Measurements from ENCODE around the gene PTPDC1. TPM values are rescaled to one million over a fixed set of nuclear protein-coding genes. Genes with fewer than 3 reads are reported as not detected.

PTPDC1 gene
- total and polyA plus RNA-seq, 2 of the 8 experiments (the other 6 are each of a cell fraction or from before 2014, with no cell fraction given), result 4.1 to 7.3 TPM

- Histone ChIP-seq H3K14ac (ENCODE audit: insufficient read length) (no peak overlapping the region), H4K5ac (ENCODE audit: insufficient read length, low read depth, low read length) (no peak overlapping the region), H3K4me1 (replicated peaks in 1 of 4; ENCODE audit: control insufficient read depth in 3 of 4, insufficient read depth in 4 of 4, low read length in 3 of 4) (peaks cover 6 to 13% (median 8%) of the 10 kb centered on the region in 4 experiments), H2AFZ (ENCODE audit: low read length) (no peak overlapping the region), H4K91ac (replicated peaks; ENCODE audit: insufficient read length, low read length) (no peak overlapping the region), H3K27me3 (replicated peaks in 1 of 4; ENCODE audit: control insufficient read depth in 3 of 4, extremely low read depth in 1 of 4, insufficient read depth in 3 of 4, low read length in 3 of 4) (no peaks in the 10 kb centered on the region), H3K4ac (replicated peaks; ENCODE audit: insufficient read length, low read depth, low read length) (no peak overlapping the region), H2BK5ac (ENCODE audit: low read depth, low read length) (no peak overlapping the region), H3K4me3 (ENCODE audit: extremely low read depth in 1 of 4, insufficient read depth in 2 of 4, low read depth in 3 of 4, low read length in 4 of 4) (no peak overlapping the region), H3K36me3 (ENCODE audit: control insufficient read depth in 2 of 4, insufficient read depth in 4 of 4, low read length in 3 of 4) (no peaks in the 10 kb centered on the region), H3K27ac (ENCODE audit: low read depth, low read length) (no peak overlapping the region), H2AK5ac (ENCODE audit: low read depth, low read length) (no peak overlapping the region), H3K79me2 (ENCODE audit: control insufficient read depth in 1 of 2, insufficient read depth in 2 of 2, low read length in 2 of 2) (no peaks in the 10 kb centered on the region), H2BK12ac (ENCODE audit: low read depth, low read length) (no peak overlapping the region), H2BK120ac (replicated peaks; ENCODE audit: low read depth, low read length) (no peak overlapping the region), H3K56ac (replicated peaks; ENCODE audit: insufficient read length, low read depth, low read length) (no peak overlapping the region), H3K23me2 (ENCODE audit: low read depth, low read length) (0 out of 2 replicates have a peak, but pooled peaks cover 2% of the 10 kb centered on the region), H3K4me2 (ENCODE audit: insufficient read depth in 1 of 2, low read depth in 2 of 2, low read length in 2 of 2) (no peak overlapping the region), H4K8ac (ENCODE audit: extremely low read depth, insufficient read depth, low read length) (no peak overlapping the region), H4K20me1 (replicated peaks in 1 of 2; ENCODE audit: control insufficient read depth in 1 of 2, insufficient read depth in 2 of 2, low read length in 2 of 2) (no peaks in the 10 kb centered on the region), H2BK15ac (ENCODE audit: low read length) (no peak overlapping the region), H3K79me1 (ENCODE audit: low read depth, low read length) (no peaks in the 10 kb centered on the region), H3K18ac (ENCODE audit: extremely low read depth, low read length) (no peak overlapping the region), H3K9me3 (ENCODE audit: insufficient read depth in 2 of 2, low read depth in 1 of 2, low read length in 1 of 2) (no peaks in the 10 kb centered on the region), H3K23ac (ENCODE audit: insufficient read length) (no peak overlapping the region), H3K9ac (replicated peaks in 1 of 4; ENCODE audit: extremely low read depth in 1 of 4, low read depth in 3 of 4, low read length in 3 of 4) (no peak overlapping the region), H2BK20ac (ENCODE audit: low read length) (no peak overlapping the region)
- CTCF ChIA-PET (ENCODE audit: partially characterized antibody), result interaction anchor here (0.7 kb wide), 1 partner anchor 80 kb away, joined by 3 read pairs; no protein-coding TSS in a partner anchor
- POLR2A ChIA-PET (ENCODE audit: partially characterized antibody), result interaction anchor here (1.1 kb wide), 1 partner anchor 23 kb away, joined by 6 read pairs; no protein-coding TSS in a partner anchor
- 88% methylated on average over 5 of the region's 5 CpGs; no CpG with 5 or more reads in 1 of the 2 experiments for WGBS, 2 experiments (ENCODE audit: extremely low coverage in 1 of 2, insufficient coverage in 1 of 2, insufficient read length in 1 of 2, insufficient replicate concordance in 2 of 2, low coverage in 1 of 2, low lambda C conversion rate in 2 of 2, missing lambda C conversion rate in 1 of 2)
- TF ChIP-seq ATF3 (IDR thresholded peaks at IDR 0.05; ENCODE audit: insufficient read depth, low read depth, low read length), result no peak
- TF ChIP-seq POLR2A (IDR thresholded peaks at IDR 0.05; ENCODE audit: control extremely low read depth in 1 of 2, low read depth in 2 of 2, low read length in 2 of 2), result no peak
- TF ChIP-seq BRCA1 (IDR thresholded peaks at IDR 0.05; ENCODE audit: low read depth, low read length), result no peak
- TF ChIP-seq GTF2F1 (IDR thresholded peaks at IDR 0.05; ENCODE audit: borderline replicate concordance, low read depth, low read length), result no peak
- no peak for TF ChIP-seq CBX5 (IDR thresholded peaks at IDR 0.05; ENCODE audit: low read depth, low read length)
- DNase-seq (ENCODE audit: low read depth in 1 of 2, low spot score in 2 of 2), result no peak
- no peak for FAIRE-seq
Measured at GRCh38 chr9:94145640-94146039, 61.4 kb downstream of the PTPDC1 start.
